Liver (tissue), 2 donors: ENCODE measurements around the gene FAM131B.

Experiments
- YY1 ChIP-seq: IDR thresholded peaks from 2 replicates; pipeline ENCODE4 v1.6.1; 2016; ENCODE audit warnings: antibody characterized with exemption, mild to moderate bottlenecking
- TF ChIP-seq, protein P1 (sequence below): fragments of 150-350 bp; IDR thresholded peaks from 2 replicates; pipeline ENCODE4 v1.5.1; 2017; ENCODE audit warnings: improper control_type of control experiment, low read depth, low read length; ENCODE audit not compliant: missing input control
- donor health status: healthy.

DNA sequence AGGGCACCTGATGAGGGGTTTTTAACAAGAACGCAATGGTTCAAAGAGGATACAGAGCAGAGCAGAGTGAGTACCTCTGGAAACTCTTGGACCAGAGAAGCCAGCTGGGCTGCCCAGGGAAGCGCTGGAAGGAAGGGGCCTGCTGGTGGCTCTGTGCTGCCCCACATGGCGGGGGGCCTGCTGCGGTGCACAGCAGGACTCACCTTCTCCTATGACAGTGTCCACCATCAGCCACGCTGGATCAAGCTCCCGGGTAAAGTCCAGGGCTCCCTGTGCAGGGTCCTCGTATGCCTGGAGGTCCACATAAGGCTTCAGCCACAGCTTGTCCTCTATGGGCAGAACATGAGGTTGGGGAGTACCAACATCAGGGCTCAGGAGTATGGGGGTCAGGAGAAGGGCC, 33.7 kb upstream of the FAM131B start:
- TF ChIP-seq, protein P1, sequence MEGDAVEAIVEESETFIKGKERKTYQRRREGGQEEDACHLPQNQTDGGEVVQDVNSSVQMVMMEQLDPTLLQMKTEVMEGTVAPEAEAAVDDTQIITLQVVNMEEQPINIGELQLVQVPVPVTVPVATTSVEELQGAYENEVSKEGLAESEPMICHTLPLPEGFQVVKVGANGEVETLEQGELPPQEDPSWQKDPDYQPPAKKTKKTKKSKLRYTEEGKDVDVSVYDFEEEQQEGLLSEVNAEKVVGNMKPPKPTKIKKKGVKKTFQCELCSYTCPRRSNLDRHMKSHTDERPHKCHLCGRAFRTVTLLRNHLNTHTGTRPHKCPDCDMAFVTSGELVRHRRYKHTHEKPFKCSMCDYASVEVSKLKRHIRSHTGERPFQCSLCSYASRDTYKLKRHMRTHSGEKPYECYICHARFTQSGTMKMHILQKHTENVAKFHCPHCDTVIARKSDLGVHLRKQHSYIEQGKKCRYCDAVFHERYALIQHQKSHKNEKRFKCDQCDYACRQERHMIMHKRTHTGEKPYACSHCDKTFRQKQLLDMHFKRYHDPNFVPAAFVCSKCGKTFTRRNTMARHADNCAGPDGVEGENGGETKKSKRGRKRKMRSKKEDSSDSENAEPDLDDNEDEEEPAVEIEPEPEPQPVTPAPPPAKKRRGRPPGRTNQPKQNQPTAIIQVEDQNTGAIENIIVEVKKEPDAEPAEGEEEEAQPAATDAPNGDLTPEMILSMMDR, result no peak
- TF ChIP-seq YY1, result no peak
